ENCODE data around the gene TP53BP1.
"Not testable (repeated sequence)": the region's sequence is repeated elsewhere in the genome, so short reads cannot be mapped to it uniquely, and the experiment has no call there.

Gene TP53BP1

DNA sequence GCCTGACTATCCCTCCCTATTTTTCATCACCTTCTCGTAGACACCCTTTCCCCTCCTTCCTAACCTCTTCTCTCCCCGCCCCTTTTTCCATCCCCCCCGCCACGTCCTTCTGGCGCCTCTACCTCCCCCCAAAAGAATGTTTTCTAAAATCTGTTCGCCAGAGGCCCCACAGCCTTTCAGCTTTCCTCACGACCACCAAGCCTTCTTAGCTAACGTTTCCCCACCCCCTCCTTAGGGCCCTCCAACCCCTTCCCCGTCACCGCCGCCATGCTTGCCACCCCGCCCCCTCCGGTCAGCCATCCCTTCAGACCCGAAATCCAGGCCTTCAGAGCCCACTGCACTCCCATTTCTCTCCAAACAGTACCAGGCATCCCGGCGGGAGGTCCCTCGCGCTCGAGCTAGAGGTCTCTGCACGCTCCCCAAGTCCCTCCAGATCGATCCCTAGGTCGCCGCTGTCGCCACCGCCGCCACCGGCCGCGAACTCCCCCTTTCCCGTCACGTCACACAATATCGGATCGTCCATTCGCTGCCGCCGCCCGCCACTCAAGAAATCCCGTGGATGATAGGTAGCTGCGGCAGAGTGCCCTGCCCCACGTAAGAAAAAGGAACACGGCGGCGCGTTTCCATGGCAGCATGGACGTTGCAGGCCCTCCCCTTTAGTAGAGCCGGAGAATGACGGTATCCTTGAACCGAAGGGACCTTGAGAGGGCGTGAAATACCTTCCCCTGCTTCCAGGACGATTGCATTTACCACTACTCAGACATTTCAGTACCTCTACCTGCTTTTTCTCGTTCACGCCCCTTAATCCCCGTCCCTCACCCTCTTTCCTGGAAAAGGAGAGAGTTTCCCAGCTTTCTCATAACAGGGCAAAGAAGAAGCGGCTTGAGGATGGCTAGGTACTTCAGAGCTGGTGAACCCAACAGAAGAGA, at the start of gene TP53BP1:
TP53BP1 (minus strand) TSS at position 484 of the 929 bp plus-strand sequence; CDS start at position 371, 113 bp downstream.
- TF ChIP-seq, protein P1, sequence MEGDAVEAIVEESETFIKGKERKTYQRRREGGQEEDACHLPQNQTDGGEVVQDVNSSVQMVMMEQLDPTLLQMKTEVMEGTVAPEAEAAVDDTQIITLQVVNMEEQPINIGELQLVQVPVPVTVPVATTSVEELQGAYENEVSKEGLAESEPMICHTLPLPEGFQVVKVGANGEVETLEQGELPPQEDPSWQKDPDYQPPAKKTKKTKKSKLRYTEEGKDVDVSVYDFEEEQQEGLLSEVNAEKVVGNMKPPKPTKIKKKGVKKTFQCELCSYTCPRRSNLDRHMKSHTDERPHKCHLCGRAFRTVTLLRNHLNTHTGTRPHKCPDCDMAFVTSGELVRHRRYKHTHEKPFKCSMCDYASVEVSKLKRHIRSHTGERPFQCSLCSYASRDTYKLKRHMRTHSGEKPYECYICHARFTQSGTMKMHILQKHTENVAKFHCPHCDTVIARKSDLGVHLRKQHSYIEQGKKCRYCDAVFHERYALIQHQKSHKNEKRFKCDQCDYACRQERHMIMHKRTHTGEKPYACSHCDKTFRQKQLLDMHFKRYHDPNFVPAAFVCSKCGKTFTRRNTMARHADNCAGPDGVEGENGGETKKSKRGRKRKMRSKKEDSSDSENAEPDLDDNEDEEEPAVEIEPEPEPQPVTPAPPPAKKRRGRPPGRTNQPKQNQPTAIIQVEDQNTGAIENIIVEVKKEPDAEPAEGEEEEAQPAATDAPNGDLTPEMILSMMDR (conservative IDR thresholded peaks at IDR 0.05; ENCODE audit: low read length) = no peak
- DNase-seq (ENCODE audit: low read depth) = peak; percentile 94
- H3K4me3 ChIP-seq (ENCODE audit: low read length) = peak within 1 kb of the TSS; percentile 98

DNA sequence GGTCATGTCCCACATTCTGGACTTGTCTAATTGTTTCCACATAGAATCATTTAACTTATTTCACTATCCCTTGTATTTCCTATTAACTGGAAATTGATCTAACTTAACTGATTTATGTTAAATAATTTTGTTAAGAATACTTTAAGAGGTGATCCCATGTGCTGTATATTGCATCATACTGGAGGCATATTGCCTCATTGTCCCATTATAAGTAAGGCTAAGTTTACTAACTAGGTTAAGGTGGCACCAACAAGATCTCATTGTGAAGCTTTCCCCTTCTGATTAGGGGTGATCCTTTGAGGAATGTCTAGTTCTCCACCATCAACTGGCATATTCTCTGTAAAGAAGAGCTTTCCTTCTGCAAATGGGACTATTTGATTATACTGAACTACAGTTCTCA, 48.8 kb upstream of the TP53BP1 start:
- DNase-seq (ENCODE audit: low read depth) = peak; percentile 45
- TF ChIP-seq, protein P1 (conservative IDR thresholded peaks at IDR 0.05; ENCODE audit: low read length) = no peak
- no peak overlapping the region for H3K4me3 ChIP-seq (ENCODE audit: low read length)

GRCh38 chr15:43538091-43538490, 45.1 kb upstream of the TP53BP1 start:
- no peak overlapping the region for H3K4me3 ChIP-seq (ENCODE audit: low read length)
- TF ChIP-seq, protein P1 (conservative IDR thresholded peaks at IDR 0.05; ENCODE audit: low read length) = no peak
- DNase-seq (ENCODE audit: low read depth) = no peak

- TF ChIP-seq, protein P1 (conservative IDR thresholded peaks at IDR 0.05; ENCODE audit: low read length) = no peak
- no peak overlapping the region for H3K4me3 ChIP-seq (ENCODE audit: low read length)
- DNase-seq (ENCODE audit: low read depth) = no peak
Observed at GRCh38 chr15:43534897-43535296, 41.9 kb upstream of the TP53BP1 start.

GRCh38 chr15:43532826-43533225, 39.9 kb upstream of the TP53BP1 start:
- not testable (repeated sequence) for H3K4me3 ChIP-seq (ENCODE audit: low read length)
- DNase-seq (ENCODE audit: low read depth) = peak; percentile 63

DNA sequence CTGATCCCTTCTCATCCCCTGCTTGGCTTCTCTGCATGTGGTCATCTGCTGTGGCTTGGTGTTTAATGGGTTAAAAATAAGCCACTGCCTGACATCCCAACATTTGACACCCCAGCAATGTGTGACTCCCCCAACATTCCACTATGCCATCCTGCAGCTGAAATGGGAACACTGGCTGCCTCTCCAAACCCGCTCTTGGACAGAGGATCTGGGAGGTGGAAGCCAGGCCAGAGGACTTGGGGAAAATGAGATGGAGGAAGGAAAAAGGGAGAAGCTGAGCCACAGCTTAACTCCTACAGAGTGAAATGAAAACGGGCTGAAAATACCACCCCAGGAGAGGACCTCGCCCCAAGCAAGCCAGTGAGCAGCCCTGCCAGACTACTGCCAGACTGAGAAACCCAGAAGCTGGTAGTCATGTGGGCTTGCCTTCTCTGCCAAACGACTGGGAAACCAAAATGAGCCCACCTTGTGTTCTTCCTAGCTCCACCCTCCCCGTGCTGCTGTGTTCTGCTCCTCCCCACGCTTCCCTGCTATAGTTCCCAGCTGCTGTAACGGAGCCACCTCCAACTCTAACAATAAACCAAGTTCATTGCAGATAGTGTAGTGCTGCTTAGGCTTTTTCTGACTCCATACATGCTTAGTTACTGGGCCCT, 38.2 kb upstream of the TP53BP1 start:
- no peak overlapping the region for H3K4me3 ChIP-seq (ENCODE audit: low read length)
- DNase-seq (ENCODE audit: low read depth) = no peak
- TF ChIP-seq, protein P1 (conservative IDR thresholded peaks at IDR 0.05; ENCODE audit: low read length) = no peak

- TF ChIP-seq, protein P1 (conservative IDR thresholded peaks at IDR 0.05; ENCODE audit: low read length) = no peak
- no peak for DNase-seq (ENCODE audit: low read depth)
- no peak overlapping the region for H3K4me3 ChIP-seq (ENCODE audit: low read length)
Observed at GRCh38 chr15:43529587-43530345, 36.8 kb upstream of the TP53BP1 start.
